Measurements from ENCODE around the gene IKBKE. TPM values are rescaled to one million over a fixed set of nuclear protein-coding genes. Genes with fewer than 3 reads are reported as not detected.
A peak's percentile ranks its signal among the peaks of the same experiment; 100 is the strongest.

Gene IKBKE
- total RNA-seq, 1 donor from 2014 or later, result 8.5 TPM

DNA sequence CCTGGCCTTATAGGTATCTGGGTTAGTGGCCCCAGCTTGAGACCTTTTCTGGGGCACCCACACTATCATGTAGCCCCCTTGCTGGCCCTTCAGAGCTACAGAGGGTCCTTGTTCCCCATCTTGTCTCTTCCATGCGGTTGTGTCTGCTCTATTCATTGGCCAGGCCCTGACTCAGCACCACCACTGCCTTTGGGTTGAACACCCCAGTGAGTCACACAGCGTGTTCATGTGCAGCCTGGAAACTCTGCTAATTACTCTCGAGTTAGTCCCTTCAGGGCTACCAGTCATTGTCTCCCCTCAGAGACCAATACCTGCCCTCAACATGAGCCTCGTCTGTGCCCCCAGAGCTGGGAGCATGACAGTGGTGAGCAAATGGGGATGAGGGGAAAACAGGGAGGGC, 28.2 kb upstream of the IKBKE start:
- Histone ChIP-seq H3K4me1 (no peaks in the 10 kb centered on the region), H3K9me3 (no peaks in the 10 kb centered on the region), H3K27me3 (no peaks in the 10 kb centered on the region), H3K4me3 (no peak overlapping the region), H3K36me3 (peaks cover 76% of the 10 kb centered on the region), H3K27ac (no peak overlapping the region)
- intact Hi-C loops (cut with DNase I), result no loop called here
- ATAC-seq (no peak), DNase-seq (no peak)
- TF ChIP-seq, protein P1, sequence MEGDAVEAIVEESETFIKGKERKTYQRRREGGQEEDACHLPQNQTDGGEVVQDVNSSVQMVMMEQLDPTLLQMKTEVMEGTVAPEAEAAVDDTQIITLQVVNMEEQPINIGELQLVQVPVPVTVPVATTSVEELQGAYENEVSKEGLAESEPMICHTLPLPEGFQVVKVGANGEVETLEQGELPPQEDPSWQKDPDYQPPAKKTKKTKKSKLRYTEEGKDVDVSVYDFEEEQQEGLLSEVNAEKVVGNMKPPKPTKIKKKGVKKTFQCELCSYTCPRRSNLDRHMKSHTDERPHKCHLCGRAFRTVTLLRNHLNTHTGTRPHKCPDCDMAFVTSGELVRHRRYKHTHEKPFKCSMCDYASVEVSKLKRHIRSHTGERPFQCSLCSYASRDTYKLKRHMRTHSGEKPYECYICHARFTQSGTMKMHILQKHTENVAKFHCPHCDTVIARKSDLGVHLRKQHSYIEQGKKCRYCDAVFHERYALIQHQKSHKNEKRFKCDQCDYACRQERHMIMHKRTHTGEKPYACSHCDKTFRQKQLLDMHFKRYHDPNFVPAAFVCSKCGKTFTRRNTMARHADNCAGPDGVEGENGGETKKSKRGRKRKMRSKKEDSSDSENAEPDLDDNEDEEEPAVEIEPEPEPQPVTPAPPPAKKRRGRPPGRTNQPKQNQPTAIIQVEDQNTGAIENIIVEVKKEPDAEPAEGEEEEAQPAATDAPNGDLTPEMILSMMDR (IDR thresholded peaks at IDR 0.05), result no peak

DNA sequence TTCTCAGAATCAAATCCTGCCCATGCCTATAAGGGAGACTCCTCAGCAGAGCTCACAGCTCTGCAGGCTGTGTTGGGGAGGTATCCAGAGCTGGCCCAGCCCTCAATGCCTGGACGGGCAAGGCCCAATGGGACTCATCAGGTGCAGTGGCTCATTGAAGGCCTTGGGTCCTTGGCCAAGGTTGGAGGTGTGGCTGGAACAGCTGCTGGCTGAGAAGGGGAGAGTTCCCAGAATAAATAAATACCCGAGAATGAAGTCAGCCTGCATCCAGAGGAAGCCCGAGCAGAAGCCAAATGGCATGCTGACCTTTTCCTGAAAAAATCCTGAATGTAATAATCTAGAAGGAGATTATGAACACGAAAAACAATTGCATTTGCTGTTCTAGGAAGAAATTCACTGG, 25.2 kb upstream of the IKBKE start:
- ATAC-seq, result peak; percentile 28
- H3K9me3 ChIP-seq, result no peaks in the 10 kb centered on the region
- no peak overlapping the region for H3K4me3 ChIP-seq
- no peaks in the 10 kb centered on the region for H3K27me3 ChIP-seq
- no peak for DNase-seq
- TF ChIP-seq, protein P1 (IDR thresholded peaks at IDR 0.05), result no peak
- no peak overlapping the region for H3K27ac ChIP-seq
- H3K4me1 ChIP-seq, result no peaks in the 10 kb centered on the region
- H3K36me3 ChIP-seq, result peaks cover 68% of the 10 kb centered on the region
- intact Hi-C loops (cut with DNase I), result no loop called here

DNA sequence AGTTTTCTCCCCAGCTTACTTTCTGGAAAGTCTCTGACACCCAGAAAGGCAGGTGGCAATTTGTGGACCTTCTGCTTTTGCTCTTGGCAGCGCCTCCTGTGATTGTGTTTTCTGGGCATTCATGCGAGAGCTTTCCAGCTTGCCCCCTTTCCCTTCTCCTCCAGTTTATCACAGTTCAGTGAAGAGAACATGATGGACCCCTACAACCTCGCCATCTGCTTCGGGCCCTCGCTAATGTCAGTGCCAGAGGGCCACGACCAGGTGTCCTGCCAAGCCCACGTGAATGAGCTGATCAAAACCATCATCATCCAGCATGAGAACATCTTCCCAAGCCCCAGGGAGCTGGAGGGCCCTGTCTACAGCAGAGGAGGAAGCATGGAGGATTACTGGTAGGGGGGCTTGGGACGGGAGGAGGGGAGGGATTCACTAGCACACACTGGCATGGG, 24.3 kb upstream of the IKBKE start:
- Histone ChIP-seq H3K4me3 (no peak overlapping the region), H3K4me1 (no peaks in the 10 kb centered on the region), H3K27me3 (no peaks in the 10 kb centered on the region), H3K27ac (no peak overlapping the region), H3K36me3 (peaks cover 68% of the 10 kb centered on the region), H3K9me3 (no peaks in the 10 kb centered on the region)
- intact Hi-C loops (cut with DNase I), result no loop called here
- TF ChIP-seq, protein P1 (IDR thresholded peaks at IDR 0.05), result no peak
- no peak for DNase-seq
- no peak for ATAC-seq

DNA sequence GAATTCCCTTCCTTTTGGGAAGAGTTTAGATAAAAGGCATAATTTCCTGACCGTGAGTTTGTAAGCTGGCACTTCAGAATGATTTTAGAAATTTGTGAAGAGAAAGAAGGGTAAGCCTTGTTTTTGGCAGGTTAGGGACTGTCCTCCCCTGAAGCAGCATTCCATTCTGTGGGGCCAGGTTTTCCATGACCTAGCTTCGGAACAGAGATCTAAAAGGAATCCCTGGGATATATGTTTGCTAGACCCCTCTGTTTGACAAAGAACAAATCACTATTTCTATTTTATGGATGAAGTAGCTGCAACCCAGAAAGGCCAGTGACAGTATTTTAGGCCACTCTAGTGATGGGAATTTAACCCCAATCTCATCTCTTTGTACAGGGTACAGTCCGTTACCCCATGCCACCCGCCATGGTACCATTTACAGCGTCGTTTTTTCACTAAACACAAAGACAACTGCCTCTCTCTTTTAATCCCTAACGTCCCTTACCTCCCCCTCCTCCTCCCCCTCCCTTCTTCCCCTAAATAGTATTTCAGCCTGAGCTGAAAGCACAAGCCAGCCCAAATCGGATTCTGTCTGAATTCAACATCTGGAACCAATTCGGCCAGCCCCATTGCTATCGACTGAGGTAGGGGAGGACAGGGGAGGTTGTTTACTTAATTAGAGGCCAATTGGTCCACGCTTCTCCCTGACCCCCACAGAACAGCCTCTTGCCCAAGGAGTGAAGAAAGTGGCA, 23.4 kb upstream of the IKBKE start:
- no peak overlapping the region for H3K27ac ChIP-seq
- intact Hi-C loops (cut with DNase I), result no loop called here
- no peak overlapping the region for H3K4me3 ChIP-seq
- H3K36me3 ChIP-seq, result peaks cover 75% of the 10 kb centered on the region
- no peak for DNase-seq
- H3K9me3 ChIP-seq, result no peaks in the 10 kb centered on the region
- H3K4me1 ChIP-seq, result no peaks in the 10 kb centered on the region
- no peak for ATAC-seq
- TF ChIP-seq, protein P1 (IDR thresholded peaks at IDR 0.05), result no peak
- H3K27me3 ChIP-seq, result no peaks in the 10 kb centered on the region

DNA sequence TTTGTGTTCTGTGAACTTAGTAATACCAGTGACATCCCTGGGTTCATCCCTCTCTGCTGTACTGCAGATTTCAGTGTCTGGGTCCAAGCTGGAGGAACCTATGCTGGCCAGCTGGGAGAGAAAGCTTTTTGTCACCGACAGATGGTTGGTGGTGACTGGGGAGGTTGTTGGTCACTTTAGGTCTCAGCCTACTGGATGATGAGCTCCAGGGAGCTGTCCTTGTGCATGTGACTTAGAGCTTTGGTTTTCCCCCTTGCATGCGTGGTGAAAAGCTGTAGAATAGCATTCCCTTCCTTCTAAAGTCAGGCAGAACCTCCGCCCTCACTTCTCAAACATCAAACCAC, 22.9 kb upstream of the IKBKE start:
- intact Hi-C loops (cut with DNase I), result no loop called here
- Histone ChIP-seq H3K27me3 (no peaks in the 10 kb centered on the region), H3K36me3 (peaks cover 73% of the 10 kb centered on the region), H3K27ac (no peak overlapping the region), H3K4me1 (no peaks in the 10 kb centered on the region), H3K9me3 (no peaks in the 10 kb centered on the region), H3K4me3 (no peak overlapping the region)
- ATAC-seq (no peak), DNase-seq (no peak)
- TF ChIP-seq, protein P1 (IDR thresholded peaks at IDR 0.05), result no peak

DNA sequence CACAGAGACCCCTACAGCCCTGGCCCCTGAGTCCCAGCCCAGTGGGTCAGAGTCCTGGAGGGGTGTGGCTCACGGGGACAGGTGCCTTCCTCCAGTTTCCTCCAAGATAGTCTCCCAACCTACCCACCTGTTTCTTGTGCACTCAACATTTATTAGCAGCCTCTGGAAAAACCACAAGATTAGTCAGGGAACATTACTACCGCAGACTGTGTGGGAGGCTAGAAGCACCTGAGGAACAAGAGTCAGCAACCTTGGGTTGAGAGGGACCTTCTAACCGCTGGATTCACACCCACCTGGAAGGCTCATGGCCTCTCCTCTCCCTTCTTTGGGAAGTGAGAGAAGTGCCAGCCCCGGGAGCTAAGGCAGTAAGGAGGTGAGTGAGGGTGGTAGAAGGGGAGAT, 22.5 kb upstream of the IKBKE start:
- no peak for DNase-seq
- H3K4me1 ChIP-seq, result no peaks in the 10 kb centered on the region
- H3K9me3 ChIP-seq, result no peaks in the 10 kb centered on the region
- TF ChIP-seq, protein P1 (IDR thresholded peaks at IDR 0.05), result no peak
- peaks cover 69% of the 10 kb centered on the region for H3K36me3 ChIP-seq
- no peak overlapping the region for H3K4me3 ChIP-seq
- H3K27ac ChIP-seq, result no peak overlapping the region
- intact Hi-C loops (cut with DNase I), result no loop called here
- ATAC-seq, result no peak
- no peaks in the 10 kb centered on the region for H3K27me3 ChIP-seq

All from upper lobe of right lung (tissue), 1 donor.